Measurements from ENCODE around the gene SLC39A11.

DNA sequence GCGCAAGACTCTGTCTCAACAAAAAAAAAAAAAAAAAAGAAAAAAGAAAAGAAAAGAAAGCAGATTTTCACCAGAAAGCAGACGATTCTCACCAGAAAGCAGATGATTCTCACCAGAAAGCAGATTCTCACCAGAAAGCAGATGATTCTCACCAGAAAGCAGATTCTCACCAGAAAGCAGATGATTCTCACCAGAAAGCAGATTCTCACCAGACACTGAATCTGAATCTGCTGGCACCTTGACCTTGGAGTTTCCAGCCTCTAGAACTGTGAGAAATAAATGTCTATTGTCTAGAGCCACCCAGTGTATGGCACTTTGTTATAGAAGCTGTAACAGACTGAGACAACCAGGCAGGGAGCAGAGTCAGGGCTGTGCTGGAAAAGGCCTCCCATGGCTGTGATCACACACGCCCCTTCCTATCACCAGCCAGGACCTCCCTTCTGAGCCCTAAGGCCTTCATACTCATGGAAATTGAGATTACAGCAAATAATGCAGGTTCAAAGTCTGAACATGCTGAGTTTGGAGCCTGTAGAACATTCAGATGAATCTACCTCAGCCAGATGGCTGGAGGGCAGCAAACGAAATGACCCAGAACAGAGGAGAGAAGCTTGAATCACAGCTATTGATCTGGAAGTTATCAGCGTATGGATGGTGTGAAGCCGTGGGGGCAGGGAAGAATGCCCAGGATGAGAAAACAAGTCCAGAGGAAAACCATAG lies 309.3 kb downstream of the SLC39A11 start:
- TF ChIP-seq CTCF (IDR thresholded peaks at IDR 0.05; ENCODE audit: poor library complexity, severe bottlenecking) (no peak), EZH2 (IDR thresholded peaks at IDR 0.05; ENCODE audit: borderline replicate concordance, insufficient read depth, low read length, poor library complexity, severe bottlenecking) (no peak), POLR2AphosphoS5 (IDR thresholded peaks at IDR 0.05) (no peak), RAD21 (conservative IDR thresholded peaks at IDR 0.05) (no peak), EP300 (conservative IDR thresholded peaks at IDR 0.05; ENCODE audit: poor library complexity, severe bottlenecking) (no peak), MXI1 (conservative IDR thresholded peaks at IDR 0.05; ENCODE audit: poor library complexity, severe bottlenecking) (no peak), TAF1 (IDR thresholded peaks at IDR 0.05; ENCODE audit: low read depth) (no peak), SMC3 (conservative IDR thresholded peaks at IDR 0.05; ENCODE audit: poor library complexity) (no peak)
- TF ChIP-seq, protein P1, sequence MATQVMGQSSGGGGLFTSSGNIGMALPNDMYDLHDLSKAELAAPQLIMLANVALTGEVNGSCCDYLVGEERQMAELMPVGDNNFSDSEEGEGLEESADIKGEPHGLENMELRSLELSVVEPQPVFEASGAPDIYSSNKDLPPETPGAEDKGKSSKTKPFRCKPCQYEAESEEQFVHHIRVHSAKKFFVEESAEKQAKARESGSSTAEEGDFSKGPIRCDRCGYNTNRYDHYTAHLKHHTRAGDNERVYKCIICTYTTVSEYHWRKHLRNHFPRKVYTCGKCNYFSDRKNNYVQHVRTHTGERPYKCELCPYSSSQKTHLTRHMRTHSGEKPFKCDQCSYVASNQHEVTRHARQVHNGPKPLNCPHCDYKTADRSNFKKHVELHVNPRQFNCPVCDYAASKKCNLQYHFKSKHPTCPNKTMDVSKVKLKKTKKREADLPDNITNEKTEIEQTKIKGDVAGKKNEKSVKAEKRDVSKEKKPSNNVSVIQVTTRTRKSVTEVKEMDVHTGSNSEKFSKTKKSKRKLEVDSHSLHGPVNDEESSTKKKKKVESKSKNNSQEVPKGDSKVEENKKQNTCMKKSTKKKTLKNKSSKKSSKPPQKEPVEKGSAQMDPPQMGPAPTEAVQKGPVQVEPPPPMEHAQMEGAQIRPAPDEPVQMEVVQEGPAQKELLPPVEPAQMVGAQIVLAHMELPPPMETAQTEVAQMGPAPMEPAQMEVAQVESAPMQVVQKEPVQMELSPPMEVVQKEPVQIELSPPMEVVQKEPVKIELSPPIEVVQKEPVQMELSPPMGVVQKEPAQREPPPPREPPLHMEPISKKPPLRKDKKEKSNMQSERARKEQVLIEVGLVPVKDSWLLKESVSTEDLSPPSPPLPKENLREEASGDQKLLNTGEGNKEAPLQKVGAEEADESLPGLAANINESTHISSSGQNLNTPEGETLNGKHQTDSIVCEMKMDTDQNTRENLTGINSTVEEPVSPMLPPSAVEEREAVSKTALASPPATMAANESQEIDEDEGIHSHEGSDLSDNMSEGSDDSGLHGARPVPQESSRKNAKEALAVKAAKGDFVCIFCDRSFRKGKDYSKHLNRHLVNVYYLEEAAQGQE (IDR thresholded peaks at IDR 0.05; ENCODE audit: borderline replicate concordance), result no peak
